Measurements from ENCODE around the gene RERGL. TPM values are rescaled to one million over a fixed set of nuclear protein-coding genes. Genes with fewer than 3 reads are reported as not detected.

RERGL gene
- total RNA-seq, 6 donors from 2014 or later = 0.29 to 2.1 (median 0.91) TPM; not detected in 3

Other genes with a start within 250 kb of the RERGL start
- gene PIK3C2G, start 171.3 kb upstream of the RERGL start, total RNA-seq = 1 to 10 TPM in 2 of 6 donors, under 1 TPM in 3, not detected in 1; 0.33 to 3.1 (median 0.39) TPM